ENCODE data around the gene PLCB3.

Gene PLCB3

GRCh38 chr11:64216879-64217278, 34.5 kb upstream of the PLCB3 start:
- no peaks in the 10 kb centered on the region for H3K9me3 Mint-ChIP-seq
- no peaks in the 10 kb centered on the region for H3K27me3 Mint-ChIP-seq
- H3K27ac Mint-ChIP-seq = peak overlapping the region in 1 of 2 donors; percentile 54
- H3K4me3 Mint-ChIP-seq = no peak overlapping the region
- DNase-seq (no peak), ATAC-seq (no peak)
- peaks cover 40% of the 10 kb centered on the region for H3K4me1 Mint-ChIP-seq

GRCh38 chr11:64218628-64219353, 32.5 kb upstream of the PLCB3 start:
- no peak overlapping the region for H3K4me3 Mint-ChIP-seq
- DNase-seq = no peak
- peaks cover 27% of the 10 kb centered on the region for H3K4me1 Mint-ChIP-seq
- H3K27me3 Mint-ChIP-seq = no peaks in the 10 kb centered on the region
- peak overlapping the region; percentile 69 to 87 for H3K27ac Mint-ChIP-seq
- no peak for ATAC-seq
- no peaks in the 10 kb centered on the region for H3K9me3 Mint-ChIP-seq

- no peak for ATAC-seq
- no peaks in the 10 kb centered on the region for H3K9me3 Mint-ChIP-seq
- peaks cover 27% of the 10 kb centered on the region for H3K4me1 Mint-ChIP-seq
Measured at GRCh38 chr11:64219354-64219684, 32.0 kb upstream of the PLCB3 start.

GRCh38 chr11:64219755-64220154, 31.6 kb upstream of the PLCB3 start:
- Mint-ChIP-seq H3K4me3 (no peak overlapping the region), H3K27ac (peak overlapping the region in 1 of 2 donors; percentile 46), H3K27me3 (no peaks in the 10 kb centered on the region), H3K4me1 (peaks cover 27% of the 10 kb centered on the region), H3K9me3 (no peaks in the 10 kb centered on the region)
- ATAC-seq = no peak
- no peak for DNase-seq

More at GRCh38 chr11:64219354-64219684, 32.0 kb upstream of the PLCB3 start:
- peak overlapping the region in 1 of 2 donors; percentile 87 for H3K27ac Mint-ChIP-seq
- H3K4me3 Mint-ChIP-seq = no peak overlapping the region
- DNase-seq = no peak
- H3K27me3 Mint-ChIP-seq = no peaks in the 10 kb centered on the region

- no peak overlapping the region for H3K4me3 Mint-ChIP-seq
- no peak overlapping the region for H3K27ac Mint-ChIP-seq
- ATAC-seq (no peak), DNase-seq (no peak)
- H3K9me3 Mint-ChIP-seq = no peaks in the 10 kb centered on the region
- peaks cover 27% of the 10 kb centered on the region for H3K4me1 Mint-ChIP-seq
- H3K27me3 Mint-ChIP-seq = no peaks in the 10 kb centered on the region
Measured at GRCh38 chr11:64220271-64220670, 31.1 kb upstream of the PLCB3 start.

GRCh38 chr11:64220798-64221197, 30.5 kb upstream of the PLCB3 start:
- Mint-ChIP-seq H3K4me3 (no peak overlapping the region), H3K9me3 (no peaks in the 10 kb centered on the region), H3K27ac (no peak overlapping the region), H3K27me3 (no peaks in the 10 kb centered on the region), H3K4me1 (peaks cover 27% of the 10 kb centered on the region)
- no peak for DNase-seq
- ATAC-seq = no peak

- Mint-ChIP-seq H3K9me3 (no peaks in the 10 kb centered on the region), H3K27ac (no peak overlapping the region), H3K27me3 (no peaks in the 10 kb centered on the region), H3K4me1 (peaks cover 33% of the 10 kb centered on the region), H3K4me3 (no peak overlapping the region)
- DNase-seq = no peak
- no peak for ATAC-seq
Measured at GRCh38 chr11:64222651-64223000, 28.7 kb upstream of the PLCB3 start.

- no peaks in the 10 kb centered on the region for H3K9me3 Mint-ChIP-seq
- peaks cover 38% of the 10 kb centered on the region for H3K4me1 Mint-ChIP-seq
- peak overlapping the region in 1 of 2 donors; percentile 80 for H3K27ac Mint-ChIP-seq
- no peak for ATAC-seq
- no peak for DNase-seq
- H3K4me3 Mint-ChIP-seq = no peak overlapping the region
- no peaks in the 10 kb centered on the region for H3K27me3 Mint-ChIP-seq
Measured at GRCh38 chr11:64223001-64223651, 28.2 kb upstream of the PLCB3 start.

GRCh38 chr11:64224151-64224890, 27.0 kb upstream of the PLCB3 start:
- Mint-ChIP-seq H3K27me3 (no peaks in the 10 kb centered on the region), H3K9me3 (no peaks in the 10 kb centered on the region), H3K27ac (peak overlapping the region in 1 of 2 donors; percentile 34), H3K4me1 (peaks cover 50% of the 10 kb centered on the region), H3K4me3 (peak overlapping the region; percentile 91 to 93)
- no peak for ATAC-seq
- no peak for DNase-seq

GRCh38 chr11:64224891-64225607, 26.3 kb upstream of the PLCB3 start:
- no peak for DNase-seq

GRCh38 chr11:64225608-64226506, 25.5 kb upstream of the PLCB3 start, which contains the start of the genes NUDT22 and TRPT1:
NUDT22 (plus strand) TSS chr11:64226274; CDS start chr11:64226653, 379 bp downstream.
TRPT1 (minus strand) TSS chr11:64226186; CDS start chr11:64225860, 326 bp downstream.
- DNase-seq (peak; percentile 89 to 92), ATAC-seq (peak; percentile 74)
- Mint-ChIP-seq H3K27me3 (no peaks in the 10 kb centered on the region), H3K27ac (peak within 1 kb of the TSS; percentile 93 to 95), H3K9me3 (no peaks in the 10 kb centered on the region), H3K4me3 (peak within 1 kb of the TSS; percentile 91 to 93), H3K4me1 (peaks cover 60% of the 10 kb centered on the region)

More at GRCh38 chr11:64224891-64225607, 26.3 kb upstream of the PLCB3 start:
- peak overlapping the region; percentile 91 to 93 for H3K4me3 Mint-ChIP-seq
- H3K4me1 Mint-ChIP-seq = peaks cover 57% of the 10 kb centered on the region
- no peak for ATAC-seq
- peak overlapping the region; percentile 72 to 95 for H3K27ac Mint-ChIP-seq
- no peaks in the 10 kb centered on the region for H3K9me3 Mint-ChIP-seq
- H3K27me3 Mint-ChIP-seq = no peaks in the 10 kb centered on the region

GRCh38 chr11:64226507-64227051, 24.8 kb upstream of the PLCB3 start:
- Mint-ChIP-seq H3K9me3 (no peaks in the 10 kb centered on the region), H3K4me1 (peaks cover 67% of the 10 kb centered on the region), H3K4me3 (peak overlapping the region; percentile 91 to 93), H3K27me3 (no peaks in the 10 kb centered on the region), H3K27ac (peak overlapping the region; percentile 93 to 95)
- peak; percentile 59 for ATAC-seq
- DNase-seq = peak; percentile 53 to 76

- Mint-ChIP-seq H3K4me1 (peaks cover 76% of the 10 kb centered on the region), H3K27me3 (no peaks in the 10 kb centered on the region), H3K4me3 (peak overlapping the region; percentile 91 to 93), H3K9me3 (no peaks in the 10 kb centered on the region), H3K27ac (peak overlapping the region; percentile 93 to 95)
- ATAC-seq (no peak), DNase-seq (peak in 1 of 2 donors; percentile 12)
Measured at GRCh38 chr11:64227405-64227956, 23.8 kb upstream of the PLCB3 start.

Measured in stimulated activated naive CD8-positive, alpha-beta T cell treated with anti-CD3 and anti-CD28 coated beads, Interleukin-15, amount 100 ng/mL, for 72 hours (primary cell).